Heart left ventricle (tissue), 13 donors: ENCODE results near the gene TMEM167A.

Source experiments
- CTCF ChIP-seq, 12 donors: fragments of 200-600 bp; sonication (generic) in 4 of 12; IDR thresholded peaks; one replicate each; pipeline versions ENCODE4 v1.5.0 to v1.8.0; 2018 to 2022; ENCODE audit warnings: antibody characterized with exemption in 12 of 12, mild to moderate bottlenecking in 5 of 12
- POLR2A ChIP-seq, 2 donors: fragments of 450-650 bp; IDR thresholded peaks; one replicate each; pipeline ENCODE4 v1.6.1; 2017; ENCODE audit warnings: antibody characterized with exemption in 2 of 2, mild to moderate bottlenecking in 2 of 2, moderate library complexity in 2 of 2
- donor health status: ischemic (EF 13 %, LVEDD 7.1; RV severe dilation, severe dysfunction).
- donor health status: DM: no; HTN: yes; CAD: no.
- donor health status: DM: no; HTN: no; CAD: no.
- donor health status: ischemic (EF 25% LVEDD 6.9; RV normal size, moderate dysfunction).
- donor health status: ischemic (EF 25% LVEDD 5.7; RV mildly dilated, moderate dysfunction).
- donor health status: ischemic (EF 35%, LVEDD 5.7; RV mildly dilated, moderate dysfunction).
- donor health status: nonischemic (EF 11% LVEDD 7.7; RV severe dilation, severe dysfunction).
- donor health status: DM: yes; HTN: yes; CAD: no.
- donor health status: PGD.
- donor health status: ischemic (EF 29% LVEDD 5.4; RV normal size, mild dysfunction).
- donor health status: nonischemic (EF 23%, LVEDD 6.1; RV moderate dilation, normal function).

GRCh38 chr5:83029912-83030311 is 47.3 kb downstream of the TMEM167A start:
- TF ChIP-seq CTCF (IDR thresholded peaks at IDR 0.05) (no peak), POLR2A (IDR thresholded peaks at IDR 0.05) (no peak)
